BJ (cell line): ENCODE measurements around the gene LACRT. TPM values are rescaled to one million over a fixed set of nuclear protein-coding genes. Genes with fewer than 3 reads are reported as not detected.

Experiments
- CTCF ChIA-PET: fragments of 350-600 bp; formaldehyde crosslinking; extraction: SDS; loops from one replicate; lab custom pipeline; 2021; ENCODE audit warnings: antibody characterized with exemption, inconsistent platforms; lab: Yijun Ruan, JAX
- POLR2A ChIA-PET: fragments of 300-600 bp; sonication (Branson Sonifier 250); formaldehyde crosslinking; extraction: SDS; loops from one replicate; lab custom pipeline; 2021; ENCODE audit warnings: antibody characterized with exemption; lab: Charles Lee
- DNase-seq: peaks from one replicate; pipeline ENCODE4 v3.0.0-alpha.2; 2011; ENCODE audit warnings: low read depth
- H3K27me3 ChIP-seq: 2 replicates; pipeline ENCODE4 v1.6.0; 2011; ENCODE audit warnings: low read length; ENCODE audit not compliant: control insufficient read depth, insufficient read depth
- H3K36me3 ChIP-seq: 2 replicates; pipeline ENCODE4 v1.5.1; 2011; ENCODE audit warnings: low read length; ENCODE audit not compliant: control insufficient read depth, insufficient read depth
- H3K4me3 ChIP-seq: 2 replicates; pipeline ENCODE4 v1.5.1; 2011; ENCODE audit warnings: low read depth, mild to moderate bottlenecking, control low read depth, low read length
- polyA plus RNA-seq: library from polyadenylated mRNA; depleted of rRNA; stranded (reverse); fragments of >200 nt; gene quantifications from 2 replicates; pipeline ENCODE4 v1.2.3, GENCODE V29; 2011
- TF ChIP-seq, protein P1 (sequence below): IDR thresholded peaks from 2 replicates; pipeline ENCODE4 v1.5.1; 2011; ENCODE audit warnings: low read depth, mild to moderate bottlenecking, control low read depth, inconsistent platforms, low read length, moderate library complexity; ENCODE audit not compliant: insufficient read depth

LACRT gene
- polyA plus RNA-seq, 1 experiment: not detected

DNA sequence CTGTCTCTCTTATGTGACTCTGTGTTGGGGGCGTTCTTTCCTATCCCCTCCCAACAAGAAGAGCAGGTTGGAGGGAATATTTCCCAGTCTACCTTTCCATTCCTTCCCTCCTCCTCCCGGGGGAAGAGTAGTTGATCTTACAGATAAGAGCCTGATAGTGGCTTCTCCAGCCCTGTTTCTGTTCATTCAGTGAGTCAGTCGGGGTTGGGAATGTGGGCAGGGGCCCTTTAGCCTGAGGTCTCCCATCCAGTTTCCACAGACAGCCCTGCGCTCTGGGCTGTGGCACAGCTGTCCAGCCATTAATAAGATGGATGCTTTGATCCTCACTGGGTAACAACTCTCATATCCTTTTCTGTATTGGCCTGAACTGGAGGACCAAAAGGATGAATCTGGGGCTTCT, 28.1 kb downstream of the LACRT start:
- no peaks in the 10 kb centered on the region for H3K36me3 ChIP-seq
- ChIA-PET POLR2A (no interaction called here), CTCF (interaction anchor here (2.4 to 4.0 kb wide), 2 partner anchors 10 to 27 kb away, joined by 11 to 15 read pairs; no protein-coding TSS in a partner anchor)
- H3K4me3 ChIP-seq: no peak overlapping the region
- TF ChIP-seq, protein P1, sequence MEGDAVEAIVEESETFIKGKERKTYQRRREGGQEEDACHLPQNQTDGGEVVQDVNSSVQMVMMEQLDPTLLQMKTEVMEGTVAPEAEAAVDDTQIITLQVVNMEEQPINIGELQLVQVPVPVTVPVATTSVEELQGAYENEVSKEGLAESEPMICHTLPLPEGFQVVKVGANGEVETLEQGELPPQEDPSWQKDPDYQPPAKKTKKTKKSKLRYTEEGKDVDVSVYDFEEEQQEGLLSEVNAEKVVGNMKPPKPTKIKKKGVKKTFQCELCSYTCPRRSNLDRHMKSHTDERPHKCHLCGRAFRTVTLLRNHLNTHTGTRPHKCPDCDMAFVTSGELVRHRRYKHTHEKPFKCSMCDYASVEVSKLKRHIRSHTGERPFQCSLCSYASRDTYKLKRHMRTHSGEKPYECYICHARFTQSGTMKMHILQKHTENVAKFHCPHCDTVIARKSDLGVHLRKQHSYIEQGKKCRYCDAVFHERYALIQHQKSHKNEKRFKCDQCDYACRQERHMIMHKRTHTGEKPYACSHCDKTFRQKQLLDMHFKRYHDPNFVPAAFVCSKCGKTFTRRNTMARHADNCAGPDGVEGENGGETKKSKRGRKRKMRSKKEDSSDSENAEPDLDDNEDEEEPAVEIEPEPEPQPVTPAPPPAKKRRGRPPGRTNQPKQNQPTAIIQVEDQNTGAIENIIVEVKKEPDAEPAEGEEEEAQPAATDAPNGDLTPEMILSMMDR: no peak
- peaks cover 1% of the 10 kb centered on the region for H3K27me3 ChIP-seq
- no peak for DNase-seq

DNA sequence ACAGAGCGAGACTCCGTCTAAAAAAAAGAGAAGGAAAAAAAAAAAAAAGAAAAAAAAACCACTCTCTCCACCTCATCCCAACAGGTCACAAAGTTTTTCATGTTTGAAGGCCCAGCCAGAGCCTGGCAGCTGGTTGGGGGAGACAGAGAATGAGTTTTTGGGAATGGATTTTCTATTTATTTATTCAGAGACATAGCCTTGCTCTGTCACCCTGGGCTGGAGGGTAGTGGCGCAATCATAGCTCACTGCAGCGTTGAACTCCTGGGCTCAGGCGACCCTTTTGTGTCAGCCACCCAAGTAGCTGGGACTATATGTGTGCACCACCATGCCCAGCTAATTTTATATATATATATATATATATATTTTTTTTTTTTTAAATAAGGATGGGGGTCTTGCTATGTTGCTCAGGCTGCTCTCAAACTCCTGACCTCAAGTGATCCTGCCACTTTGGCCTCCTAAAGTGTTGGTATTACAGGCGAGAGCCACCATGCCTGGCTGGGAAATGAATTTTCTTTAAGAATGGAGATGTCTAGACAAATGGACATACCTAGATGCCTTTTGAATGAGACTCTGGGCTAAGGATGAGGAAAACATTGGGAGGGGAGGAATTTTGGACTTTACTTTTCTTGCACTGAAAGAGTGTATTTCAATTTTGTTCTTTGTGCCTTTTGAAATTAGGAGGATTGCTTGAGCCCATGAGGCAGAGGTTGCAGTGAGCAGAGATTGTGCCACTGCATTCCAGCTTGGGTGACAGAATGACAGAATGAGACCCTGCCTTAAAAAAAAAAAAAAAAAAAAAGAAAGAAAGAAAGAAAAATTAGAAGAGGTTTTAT, 29.3 kb downstream of the LACRT start:
- CTCF ChIA-PET: interaction anchor here (0.5 to 2.4 kb wide), 3 partner anchors 9 to 210 kb away, joined by 3 to 11 read pairs (median 3); no protein-coding TSS in a partner anchor
- peaks cover 1% of the 10 kb centered on the region for H3K27me3 ChIP-seq
- no peak overlapping the region for H3K4me3 ChIP-seq
- no peak for DNase-seq
- no peaks in the 10 kb centered on the region for H3K36me3 ChIP-seq
- TF ChIP-seq, protein P1: no peak
- POLR2A ChIA-PET: interaction anchor here (0.6 kb wide), 1 partner anchor 40 kb away, joined by 3 read pairs; no protein-coding TSS in a partner anchor

DNA sequence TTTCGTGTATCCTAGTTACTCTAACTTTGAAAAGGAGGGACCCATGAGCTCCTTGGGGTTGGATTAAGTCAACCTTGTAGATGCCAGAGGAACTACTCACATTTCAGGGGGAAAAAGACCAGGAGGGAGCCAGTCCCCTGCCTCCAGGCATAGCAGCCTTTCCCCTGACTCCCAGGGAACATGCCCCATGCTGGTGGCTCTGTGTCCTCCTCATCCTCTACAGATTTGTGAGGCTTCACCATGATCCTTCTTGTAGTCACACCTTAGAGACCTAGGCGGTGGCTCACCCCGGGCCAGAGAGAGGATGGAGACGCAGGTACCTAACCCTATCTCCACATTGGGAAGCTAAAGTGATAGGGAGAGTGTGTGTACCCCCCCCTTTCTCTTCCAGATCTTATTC, 30.3 kb downstream of the LACRT start:
- Histone ChIP-seq H3K4me3 (no peak overlapping the region), H3K36me3 (no peaks in the 10 kb centered on the region), H3K27me3 (peaks cover 1% of the 10 kb centered on the region)
- TF ChIP-seq, protein P1: no peak
- ChIA-PET CTCF (interaction anchor here (0.7 to 1.1 kb wide), 4 partner anchors 9 to 15 kb away, joined by 3 to 7 read pairs (median 3); no protein-coding TSS in a partner anchor), POLR2A (no interaction called here)
- no peak for DNase-seq

DNA sequence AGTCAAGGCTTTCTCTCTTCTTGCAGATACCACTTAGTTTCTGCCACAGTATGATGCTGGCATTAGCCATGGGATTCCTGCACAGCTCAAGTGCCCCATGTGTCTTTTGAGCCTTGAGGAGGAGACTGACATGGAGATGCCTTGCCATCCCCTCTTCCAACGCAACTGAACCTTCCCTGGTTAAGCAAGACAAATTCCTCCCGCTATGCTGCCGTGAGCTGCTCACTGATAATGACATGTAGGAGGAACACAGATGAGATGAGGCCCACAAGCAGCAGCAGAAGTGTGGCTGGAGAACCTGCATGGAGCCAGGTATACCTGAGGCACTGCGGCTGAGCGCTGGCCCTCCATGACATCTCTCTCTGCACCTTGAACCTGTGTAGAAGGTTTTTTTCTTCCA, 30.8 kb downstream of the LACRT start:
- CTCF ChIA-PET: interaction anchor here (0.6 to 1.6 kb wide), 6 partner anchors 8 to 19 kb away, joined by 3 to 7 read pairs (median 3); no protein-coding TSS in a partner anchor
- Histone ChIP-seq H3K4me3 (no peak overlapping the region), H3K36me3 (no peaks in the 10 kb centered on the region), H3K27me3 (peaks cover 1% of the 10 kb centered on the region; the same call in 1 of the 2 replicates)
- DNase-seq: no peak
- TF ChIP-seq, protein P1: no peak
- POLR2A ChIA-PET: no interaction called here

DNA sequence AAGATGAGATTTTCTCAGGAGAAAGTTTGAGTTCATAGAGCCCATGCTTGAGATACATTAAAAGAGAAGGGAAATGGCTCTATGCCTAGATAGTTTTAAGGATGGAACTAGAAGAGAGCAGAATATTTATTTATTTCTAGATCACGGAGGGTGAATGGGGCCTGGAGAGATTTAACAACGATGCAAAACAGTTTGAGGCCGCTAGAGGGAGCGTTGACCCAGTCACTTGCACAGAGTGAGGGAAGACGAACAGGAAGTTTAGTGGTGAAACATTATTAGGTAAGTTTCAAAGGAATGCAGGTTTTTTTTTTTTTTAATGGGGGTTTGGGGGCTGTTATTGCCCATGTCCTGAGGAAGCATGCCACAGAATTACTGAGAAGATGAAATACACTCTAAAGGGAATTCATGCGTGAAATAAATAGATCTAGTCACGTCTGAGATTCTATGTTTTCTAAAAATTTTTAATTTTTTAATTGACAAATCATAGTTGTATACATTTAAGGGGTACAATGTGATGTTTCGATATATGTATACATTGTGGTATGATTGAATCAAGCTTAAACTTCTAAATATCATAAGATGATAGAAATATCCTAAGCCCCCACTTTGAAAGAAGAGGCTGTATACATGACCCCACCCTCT, 31.4 kb downstream of the LACRT start:
- TF ChIP-seq, protein P1: peak; percentile 89
- POLR2A ChIA-PET: no interaction called here
- peaks cover 1% of the 10 kb centered on the region; the same call in 1 of the 2 replicates for H3K27me3 ChIP-seq
- no peak for DNase-seq
- H3K36me3 ChIP-seq: no peaks in the 10 kb centered on the region
- CTCF ChIA-PET: interaction anchor here (0.6 to 1.6 kb wide), 4 partner anchors 10 to 19 kb away, joined by 3 read pairs; no protein-coding TSS in a partner anchor
- H3K4me3 ChIP-seq: no peak overlapping the region
